MM.1S (cell line): ENCODE results near the gene SPATC1L.

Experiments
- EZH2 ChIP-seq: fragments of 300-600 bp; sonication (generic); optimal IDR thresholded peaks from 2 replicates; pipeline ENCODE3; 2017; ENCODE audit warnings: low read depth, mild to moderate bottlenecking, antibody characterized with exemption, low read length, mixed read lengths
- EZH2phosphoT487 ChIP-seq: fragments of 300-600 bp; sonication (generic); IDR thresholded peaks from 2 replicates; pipeline ENCODE4 v1.6.1; 2018; ENCODE audit warnings: antibody characterized with exemption, low read length
- TF ChIP-seq, protein P1 (sequence below): fragments of 300-600 bp; sonication (generic); IDR thresholded peaks from 2 replicates; pipeline ENCODE4 v1.5.1; 2016; ENCODE audit warnings: antibody characterized with exemption, low read length, mixed read lengths

DNA sequence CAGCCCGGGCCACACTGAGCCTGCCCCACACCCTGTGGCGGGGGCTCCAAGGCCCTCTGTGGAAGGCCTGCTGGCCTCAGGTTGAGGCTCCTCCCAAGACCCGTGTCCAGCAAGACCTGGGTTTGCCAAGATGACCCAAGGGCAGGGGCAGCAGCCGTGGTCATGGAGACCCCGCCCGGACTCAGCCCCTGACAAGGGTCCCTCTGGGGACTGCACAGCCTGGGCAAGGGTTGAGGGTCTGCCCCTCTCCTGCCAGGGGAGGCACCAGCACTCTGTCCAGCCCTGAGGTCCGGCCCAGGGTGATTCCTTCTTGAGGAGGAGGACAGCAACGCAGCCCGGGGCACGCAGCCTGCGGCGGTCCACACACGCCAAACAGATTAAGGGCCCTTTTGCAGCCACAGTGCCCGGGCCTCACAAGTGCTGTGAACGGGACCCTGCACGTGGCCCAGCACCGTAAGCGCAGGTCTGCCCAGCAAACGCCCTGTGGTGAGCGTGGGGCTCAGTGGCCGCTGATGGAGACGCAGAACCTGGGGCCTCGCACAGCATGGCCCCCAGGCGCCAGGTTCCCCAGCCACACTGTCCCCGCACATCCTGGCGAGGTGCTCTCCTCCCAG is 3.4 kb downstream of the SPATC1L start:
- TF ChIP-seq, protein P1, sequence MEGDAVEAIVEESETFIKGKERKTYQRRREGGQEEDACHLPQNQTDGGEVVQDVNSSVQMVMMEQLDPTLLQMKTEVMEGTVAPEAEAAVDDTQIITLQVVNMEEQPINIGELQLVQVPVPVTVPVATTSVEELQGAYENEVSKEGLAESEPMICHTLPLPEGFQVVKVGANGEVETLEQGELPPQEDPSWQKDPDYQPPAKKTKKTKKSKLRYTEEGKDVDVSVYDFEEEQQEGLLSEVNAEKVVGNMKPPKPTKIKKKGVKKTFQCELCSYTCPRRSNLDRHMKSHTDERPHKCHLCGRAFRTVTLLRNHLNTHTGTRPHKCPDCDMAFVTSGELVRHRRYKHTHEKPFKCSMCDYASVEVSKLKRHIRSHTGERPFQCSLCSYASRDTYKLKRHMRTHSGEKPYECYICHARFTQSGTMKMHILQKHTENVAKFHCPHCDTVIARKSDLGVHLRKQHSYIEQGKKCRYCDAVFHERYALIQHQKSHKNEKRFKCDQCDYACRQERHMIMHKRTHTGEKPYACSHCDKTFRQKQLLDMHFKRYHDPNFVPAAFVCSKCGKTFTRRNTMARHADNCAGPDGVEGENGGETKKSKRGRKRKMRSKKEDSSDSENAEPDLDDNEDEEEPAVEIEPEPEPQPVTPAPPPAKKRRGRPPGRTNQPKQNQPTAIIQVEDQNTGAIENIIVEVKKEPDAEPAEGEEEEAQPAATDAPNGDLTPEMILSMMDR: no peak
- TF ChIP-seq EZH2: no peak
- no peak for TF ChIP-seq EZH2phosphoT487
